ENCODE measurements around the gene MAB21L2. TPM values are rescaled to one million over a fixed set of nuclear protein-coding genes. Genes with fewer than 3 reads are reported as not detected.

The MAB21L2 gene
- total RNA-seq, 1 experiment from 2014 or later = not detected

GRCh38 chr4:150533673-150534072 is 48.3 kb upstream of the MAB21L2 start:
- H3K9me2 ChIP-seq (ENCODE audit: insufficient read depth) = no peaks in the 10 kb centered on the region
- ChIA-PET CTCF (no interaction called here), POLR2A (no interaction called here), RAD21 (ENCODE audit: low non-redundant PET in 1 of 2, low total read pairs in 2 of 2, uncharacterized antibody in 2 of 2, unreplicated experiment in 2 of 2) (no interaction called here)
- no peak overlapping the region for H3K4me2 ChIP-seq (ENCODE audit: low read length)
- no peak overlapping the region for H3K9ac ChIP-seq (ENCODE audit: low read length)
- no peaks in the 10 kb centered on the region for H3K36me3 ChIP-seq (ENCODE audit: control insufficient read depth in 1 of 2, insufficient read depth in 2 of 2, low read length in 2 of 2)
- no peaks in the 10 kb centered on the region for H4K20me1 ChIP-seq (ENCODE audit: insufficient read depth)
- no peaks in the 10 kb centered on the region for H3K27me3 ChIP-seq (ENCODE audit: insufficient read depth, low read length)
- BruUV-seq (replicated peaks) = no TSS peak
- no peak for TF ChIP-seq ZFX (IDR thresholded peaks at IDR 0.05)
- TF ChIP-seq EGR1 (IDR thresholded peaks at IDR 0.05; ENCODE audit: low read depth) = no peak
- no peak for TF ChIP-seq ELF1 (IDR thresholded peaks at IDR 0.05; ENCODE audit: borderline replicate concordance, low read depth)
- TF ChIP-seq RAD21 (IDR thresholded peaks at IDR 0.05; ENCODE audit: low read depth) = no peak
- TF ChIP-seq EZH2phosphoT487 (IDR thresholded peaks at IDR 0.05; ENCODE audit: borderline replicate concordance) = no peak
- no peak for TF ChIP-seq TCF7L2 (IDR thresholded peaks at IDR 0.05; ENCODE audit: borderline replicate concordance, extremely low read depth, insufficient read depth, insufficient read length)
- no peak for TF ChIP-seq CEBPB (IDR thresholded peaks at IDR 0.05; ENCODE audit: low read depth)
- H3K79me2 ChIP-seq (ENCODE audit: insufficient read depth, low read length) = no peaks in the 10 kb centered on the region
- DNase-seq (ENCODE audit: low read depth, low spot score) (no peak), ATAC-seq (no peak)
- H3K9me3 ChIP-seq (ENCODE audit: control insufficient read depth in 1 of 2, insufficient read depth in 1 of 2, low read depth in 1 of 2, low read length in 2 of 2) = no peaks in the 10 kb centered on the region
- no peak overlapping the region for H3K4me3 ChIP-seq (replicated peaks in 1 of 2; ENCODE audit: low read depth in 1 of 2, low read length in 2 of 2)
- intact Hi-C loops (cut with micrococcal nuclease) = no loop called here
- H3K27ac ChIP-seq (ENCODE audit: low read depth, low read length) = no peak overlapping the region
- no peaks in the 10 kb centered on the region for H3K4me1 ChIP-seq (ENCODE audit: control insufficient read depth in 1 of 2, insufficient read depth in 2 of 2, low read length in 2 of 2)
- no peak overlapping the region for H2AFZ ChIP-seq (ENCODE audit: low read depth, low read length, poor library complexity, severe bottlenecking)

- H3K27ac ChIP-seq (ENCODE audit: low read depth, low read length) = no peak overlapping the region
- no peak overlapping the region for H3K4me3 ChIP-seq (replicated peaks in 1 of 2; ENCODE audit: low read depth in 1 of 2, low read length in 2 of 2)
- H2AFZ ChIP-seq (ENCODE audit: low read depth, low read length, poor library complexity, severe bottlenecking) = no peak overlapping the region
- H3K4me2 ChIP-seq (ENCODE audit: low read length) = no peak overlapping the region
- intact Hi-C loops (cut with micrococcal nuclease) = no loop called here
- RAD21 ChIA-PET (ENCODE audit: low non-redundant PET in 1 of 2, low total read pairs in 2 of 2, uncharacterized antibody in 2 of 2, unreplicated experiment in 2 of 2) = no interaction called here
- H3K4me1 ChIP-seq (ENCODE audit: control insufficient read depth in 1 of 2, insufficient read depth in 2 of 2, low read length in 2 of 2) = no peaks in the 10 kb centered on the region
- DNase-seq (ENCODE audit: low read depth, low spot score) = no peak
- POLR2A ChIA-PET = no interaction called here
- no TSS peak for BruUV-seq (replicated peaks)
- CTCF ChIA-PET = no interaction called here
- no peaks in the 10 kb centered on the region for H3K79me2 ChIP-seq (ENCODE audit: insufficient read depth, low read length)
- no peaks in the 10 kb centered on the region for H3K9me3 ChIP-seq (ENCODE audit: control insufficient read depth in 1 of 2, insufficient read depth in 1 of 2, low read depth in 1 of 2, low read length in 2 of 2)
- H3K27me3 ChIP-seq (ENCODE audit: insufficient read depth, low read length) = no peaks in the 10 kb centered on the region
- H3K9me2 ChIP-seq (ENCODE audit: insufficient read depth) = no peaks in the 10 kb centered on the region
- no peaks in the 10 kb centered on the region for H3K36me3 ChIP-seq (ENCODE audit: control insufficient read depth in 1 of 2, insufficient read depth in 2 of 2, low read length in 2 of 2)
- no peak overlapping the region for H3K9ac ChIP-seq (ENCODE audit: low read length)
- ATAC-seq = no peak
- no peaks in the 10 kb centered on the region; the same call in 1 of the 2 replicates for H4K20me1 ChIP-seq (ENCODE audit: insufficient read depth)
- no peak for TF ChIP-seq CBX3 (IDR thresholded peaks at IDR 0.05; ENCODE audit: low read depth)
- no peak for TF ChIP-seq ELF1 (IDR thresholded peaks at IDR 0.05; ENCODE audit: borderline replicate concordance, low read depth)
- TF ChIP-seq EGR1 (IDR thresholded peaks at IDR 0.05; ENCODE audit: low read depth) = no peak
- TF ChIP-seq ZFX (IDR thresholded peaks at IDR 0.05) = no peak
- TF ChIP-seq POLR2A (IDR thresholded peaks at IDR 0.05; ENCODE audit: borderline replicate concordance, extremely low read depth, insufficient read depth, insufficient read length) = no peak
- no peak for TF ChIP-seq TCF7L2 (IDR thresholded peaks at IDR 0.05; ENCODE audit: borderline replicate concordance, extremely low read depth, insufficient read depth, insufficient read length)
- TF ChIP-seq CTCF (IDR thresholded peaks at IDR 0.05 in 2 of 3, conservative IDR thresholded peaks at IDR 0.05 in 1 of 3; ENCODE audit: borderline replicate concordance in 1 of 3, insufficient read depth in 1 of 3, low read depth in 2 of 3, low read length in 2 of 3) = no peak
- TF ChIP-seq REST (IDR thresholded peaks at IDR 0.05; ENCODE audit: low read depth) = no peak
- TF ChIP-seq POLR2AphosphoS5 (IDR thresholded peaks at IDR 0.05; ENCODE audit: low read depth, low read length) = no peak
- no peak for TF ChIP-seq SRF (IDR thresholded peaks at IDR 0.05; ENCODE audit: low read depth)
- no peak for TF ChIP-seq MAX (IDR thresholded peaks at IDR 0.05)
- no peak for TF ChIP-seq EZH2phosphoT487 (IDR thresholded peaks at IDR 0.05; ENCODE audit: borderline replicate concordance)
- TF ChIP-seq RAD21 (IDR thresholded peaks at IDR 0.05; ENCODE audit: low read depth) = no peak
- no peak for TF ChIP-seq SP1 (IDR thresholded peaks at IDR 0.05; ENCODE audit: low read depth)
- TF ChIP-seq YY1 (IDR thresholded peaks at IDR 0.05; ENCODE audit: extremely low read depth, insufficient replicate concordance, low read depth, low read length) = no peak
Observed at GRCh38 chr4:150534818-150535217, 47.1 kb upstream of the MAB21L2 start.
